ENCODE measurements around the gene ITGB1BP1. TPM values are rescaled to one million over a fixed set of nuclear protein-coding genes. Genes with fewer than 3 reads are reported as not detected.

Gene ITGB1BP1
- total RNA-seq, 1 donor from 2014 or later, result 25.4 TPM

DNA sequence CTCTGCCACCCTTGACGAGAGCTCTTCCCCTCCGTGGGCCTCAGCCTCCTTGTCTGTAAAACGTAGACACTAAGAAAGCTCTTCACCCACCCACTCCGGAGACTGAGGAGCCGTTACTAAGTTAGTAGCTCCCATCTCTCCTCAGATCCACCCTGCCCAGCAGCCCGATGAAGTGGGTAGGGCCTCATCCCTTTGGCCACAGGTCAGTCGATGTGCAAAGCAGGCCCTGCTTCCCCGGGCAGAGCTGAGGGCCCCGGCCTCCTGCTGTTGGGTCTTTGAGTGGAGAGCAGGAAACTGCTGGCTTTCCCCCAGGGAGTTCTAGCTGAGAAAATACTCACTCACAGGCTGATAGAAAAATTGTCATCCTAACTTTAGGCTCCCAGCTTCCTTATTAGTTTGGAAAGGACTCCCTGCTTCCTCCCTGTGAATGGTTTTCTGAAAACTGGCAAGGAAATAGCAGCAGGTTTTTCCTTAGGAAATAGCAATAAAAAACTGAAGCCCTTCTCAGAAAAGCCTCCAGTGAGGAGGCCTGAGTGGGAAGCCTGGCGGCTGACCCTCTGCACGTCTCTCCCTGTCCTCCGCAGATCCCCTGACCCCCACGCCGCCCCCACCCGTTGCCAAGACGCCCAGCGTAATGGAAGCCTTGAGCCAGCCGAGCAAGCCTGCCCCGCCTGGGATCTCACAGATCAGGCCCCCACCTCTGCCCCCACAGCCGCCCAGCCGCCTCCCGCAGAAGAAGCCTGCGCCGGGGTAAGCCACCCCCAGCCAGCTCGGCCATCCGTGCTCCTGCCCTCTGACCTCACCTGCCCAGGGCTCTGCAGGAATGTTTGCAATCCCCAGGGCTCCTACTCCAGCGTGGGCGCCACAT is 30.2 kb downstream of the ITGB1BP1 start:
- no peak for DNase-seq (ENCODE audit: low spot score in 2 of 2)
- Histone ChIP-seq H3K36me3 (peaks cover 44 to 86% of the 10 kb centered on the region in 2 donors), H3K27ac (peak overlapping the region; percentile 62 to 72), H3K27me3 (no peaks in the 10 kb centered on the region), H3K4me1 (no peaks in the 10 kb centered on the region), H3K9me3 (no peaks in the 10 kb centered on the region), H3K4me3 (no peak overlapping the region)
- intact Hi-C loops (cut with DNase I), result no loop called here
- TF ChIP-seq CTCF (IDR thresholded peaks at IDR 0.05), result no peak

GRCh38 chr2:9391961-9392720 is 31.2 kb downstream of the ITGB1BP1 start:
- intact Hi-C loops (cut with DNase I), result no loop called here
- Histone ChIP-seq H3K9me3 (no peaks in the 10 kb centered on the region), H3K4me1 (peaks cover 0 to 2% of the 10 kb centered on the region in 2 donors), H3K27me3 (no peaks in the 10 kb centered on the region), H3K27ac (peak overlapping the region; percentile 62 to 72), H3K36me3 (peaks cover 44 to 88% of the 10 kb centered on the region in 2 donors), H3K4me3 (no peak overlapping the region)
- no peak for TF ChIP-seq CTCF (IDR thresholded peaks at IDR 0.05)
- DNase-seq (ENCODE audit: low spot score in 2 of 2), result no peak

GRCh38 chr2:9390991-9391390 is 32.3 kb downstream of the ITGB1BP1 start:
- DNase-seq (ENCODE audit: low spot score in 2 of 2), result no peak

GRCh38 chr2:9390151-9390850 is 33.0 kb downstream of the ITGB1BP1 start:
- no peak for DNase-seq (ENCODE audit: low spot score in 2 of 2)
- H3K27me3 ChIP-seq, result no peaks in the 10 kb centered on the region
- H3K4me1 ChIP-seq, result peaks cover 0 to 2% of the 10 kb centered on the region in 2 donors
- H3K4me3 ChIP-seq, result no peak overlapping the region
- peaks cover 56 to 87% of the 10 kb centered on the region in 2 donors for H3K36me3 ChIP-seq
- H3K9me3 ChIP-seq, result no peaks in the 10 kb centered on the region
- H3K27ac ChIP-seq, result no peak overlapping the region
- intact Hi-C loops (cut with DNase I), result no loop called here
- no peak for TF ChIP-seq CTCF (IDR thresholded peaks at IDR 0.05)

More at GRCh38 chr2:9390991-9391390, 32.3 kb downstream of the ITGB1BP1 start:
- H3K9me3 ChIP-seq, result no peaks in the 10 kb centered on the region
- H3K4me3 ChIP-seq, result no peak overlapping the region
- no peak overlapping the region for H3K27ac ChIP-seq
- H3K4me1 ChIP-seq, result peaks cover 0 to 2% of the 10 kb centered on the region in 2 donors
- no peak for TF ChIP-seq CTCF (IDR thresholded peaks at IDR 0.05)
- H3K36me3 ChIP-seq, result peaks cover 51 to 85% of the 10 kb centered on the region in 2 donors
- H3K27me3 ChIP-seq, result no peaks in the 10 kb centered on the region
- intact Hi-C loops (cut with DNase I), result no loop called here
